ENCODE data around the gene PSME1.
A peak's percentile ranks its signal among the peaks of the same experiment; 100 is the strongest.

Gene PSME1

GRCh38 chr14:24135834-24136683, at the start of gene PSME1:
Gene PSME1 (plus strand): TSS chr14:24136194. CDS start chr14:24136263, 69 bp downstream.
- H3K9ac ChIP-seq (ENCODE audit: low read depth in 1 of 2, low read length in 2 of 2): peak within 1 kb of the TSS; percentile 86 to 94
- peak within 1 kb of the TSS; percentile 87 to 91 for H3K27ac ChIP-seq (ENCODE audit: low read depth in 2 of 2, low read length in 2 of 2)
- peak within 1 kb of the TSS; percentile 85 to 92 for H3K4me3 ChIP-seq (ENCODE audit: low read length in 2 of 2)
- H3K36me3 ChIP-seq (ENCODE audit: control insufficient read depth in 2 of 2, insufficient read depth in 2 of 2, low read length in 2 of 2): peaks cover 23 to 25% of the 10 kb centered on the region in 2 donors
- H3K27me3 ChIP-seq (ENCODE audit: control insufficient read depth in 2 of 2, insufficient read depth in 2 of 2, low read length in 2 of 2): no peaks in the 10 kb centered on the region
- peaks cover 19 to 24% of the 10 kb centered on the region in 2 donors for H3K4me1 ChIP-seq (ENCODE audit: control insufficient read depth in 2 of 2, insufficient read depth in 2 of 2, low read length in 2 of 2)
- no peaks in the 10 kb centered on the region for H3K9me3 ChIP-seq (ENCODE audit: control insufficient read depth in 2 of 2, low read length in 2 of 2)

- Histone ChIP-seq H3K4me3 (ENCODE audit: low read length in 2 of 2) (no peak overlapping the region), H3K27ac (ENCODE audit: low read depth in 2 of 2, low read length in 2 of 2) (no peak overlapping the region), H3K9me3 (ENCODE audit: control insufficient read depth in 2 of 2, low read length in 2 of 2) (no peaks in the 10 kb centered on the region), H3K4me1 (ENCODE audit: control insufficient read depth in 2 of 2, insufficient read depth in 2 of 2, low read length in 2 of 2) (peaks cover 0 to 4% of the 10 kb centered on the region in 2 donors), H3K9ac (ENCODE audit: low read depth in 1 of 2, low read length in 2 of 2) (no peak overlapping the region), H3K36me3 (ENCODE audit: control insufficient read depth in 2 of 2, insufficient read depth in 2 of 2, low read length in 2 of 2) (no peaks in the 10 kb centered on the region), H3K27me3 (ENCODE audit: control insufficient read depth in 2 of 2, insufficient read depth in 2 of 2, low read length in 2 of 2) (no peaks in the 10 kb centered on the region)
Observed at GRCh38 chr14:24087004-24087403, 49.0 kb upstream of the PSME1 start.

- Histone ChIP-seq H3K4me3 (ENCODE audit: low read length in 2 of 2) (no peak overlapping the region), H3K4me1 (ENCODE audit: control insufficient read depth in 2 of 2, insufficient read depth in 2 of 2, low read length in 2 of 2) (peaks cover 0 to 11% of the 10 kb centered on the region in 2 donors), H3K27ac (ENCODE audit: low read depth in 2 of 2, low read length in 2 of 2) (no peak overlapping the region), H3K27me3 (ENCODE audit: control insufficient read depth in 2 of 2, insufficient read depth in 2 of 2, low read length in 2 of 2) (no peaks in the 10 kb centered on the region), H3K9ac (ENCODE audit: low read depth in 1 of 2, low read length in 2 of 2) (no peak overlapping the region), H3K9me3 (ENCODE audit: control insufficient read depth in 2 of 2, low read length in 2 of 2) (no peaks in the 10 kb centered on the region), H3K36me3 (ENCODE audit: control insufficient read depth in 2 of 2, insufficient read depth in 2 of 2, low read length in 2 of 2) (no peaks in the 10 kb centered on the region)
Observed at GRCh38 chr14:24088095-24088494, 47.9 kb upstream of the PSME1 start.

- H3K4me1 ChIP-seq (ENCODE audit: control insufficient read depth in 2 of 2, insufficient read depth in 2 of 2, low read length in 2 of 2): peaks cover 4 to 19% of the 10 kb centered on the region in 2 donors
- peak overlapping the region in 1 of 2 donors; percentile 5 for H3K9ac ChIP-seq (ENCODE audit: low read depth in 1 of 2, low read length in 2 of 2)
- H3K9me3 ChIP-seq (ENCODE audit: control insufficient read depth in 2 of 2, low read length in 2 of 2): no peaks in the 10 kb centered on the region
- no peaks in the 10 kb centered on the region for H3K36me3 ChIP-seq (ENCODE audit: control insufficient read depth in 2 of 2, insufficient read depth in 2 of 2, low read length in 2 of 2)
- no peak overlapping the region for H3K4me3 ChIP-seq (ENCODE audit: low read length in 2 of 2)
- H3K27me3 ChIP-seq (ENCODE audit: control insufficient read depth in 2 of 2, insufficient read depth in 2 of 2, low read length in 2 of 2): no peaks in the 10 kb centered on the region
- no peak overlapping the region for H3K27ac ChIP-seq (ENCODE audit: low read depth in 2 of 2, low read length in 2 of 2)
Observed at GRCh38 chr14:24089890-24090289, 46.1 kb upstream of the PSME1 start.

- peaks cover 13 to 29% of the 10 kb centered on the region in 2 donors for H3K4me1 ChIP-seq (ENCODE audit: control insufficient read depth in 2 of 2, insufficient read depth in 2 of 2, low read length in 2 of 2)
- H3K36me3 ChIP-seq (ENCODE audit: control insufficient read depth in 2 of 2, insufficient read depth in 2 of 2, low read length in 2 of 2): peaks cover 0 to 4% of the 10 kb centered on the region in 2 donors
- no peak overlapping the region for H3K4me3 ChIP-seq (ENCODE audit: low read length in 2 of 2)
- H3K27me3 ChIP-seq (ENCODE audit: control insufficient read depth in 2 of 2, insufficient read depth in 2 of 2, low read length in 2 of 2): no peaks in the 10 kb centered on the region
- no peaks in the 10 kb centered on the region for H3K9me3 ChIP-seq (ENCODE audit: control insufficient read depth in 2 of 2, low read length in 2 of 2)
- no peak overlapping the region for H3K9ac ChIP-seq (ENCODE audit: low read depth in 1 of 2, low read length in 2 of 2)
- H3K27ac ChIP-seq (ENCODE audit: low read depth in 2 of 2, low read length in 2 of 2): peak overlapping the region; percentile 99
Observed at GRCh38 chr14:24092110-24092504, 43.9 kb upstream of the PSME1 start.

GRCh38 chr14:24092505-24093206, 43.3 kb upstream of the PSME1 start:
- no peaks in the 10 kb centered on the region for H3K27me3 ChIP-seq (ENCODE audit: control insufficient read depth in 2 of 2, insufficient read depth in 2 of 2, low read length in 2 of 2)
- H3K4me3 ChIP-seq (ENCODE audit: low read length in 2 of 2): no peak overlapping the region
- H3K9me3 ChIP-seq (ENCODE audit: control insufficient read depth in 2 of 2, low read length in 2 of 2): no peaks in the 10 kb centered on the region
- H3K27ac ChIP-seq (ENCODE audit: low read depth in 2 of 2, low read length in 2 of 2): peak overlapping the region; percentile 99
- H3K4me1 ChIP-seq (ENCODE audit: control insufficient read depth in 2 of 2, insufficient read depth in 2 of 2, low read length in 2 of 2): peaks cover 13 to 29% of the 10 kb centered on the region in 2 donors
- peaks cover 0 to 4% of the 10 kb centered on the region in 2 donors for H3K36me3 ChIP-seq (ENCODE audit: control insufficient read depth in 2 of 2, insufficient read depth in 2 of 2, low read length in 2 of 2)
- H3K9ac ChIP-seq (ENCODE audit: low read depth in 1 of 2, low read length in 2 of 2): no peak overlapping the region

GRCh38 chr14:24093207-24093900, 42.6 kb upstream of the PSME1 start:
- Histone ChIP-seq H3K9me3 (ENCODE audit: control insufficient read depth in 2 of 2, low read length in 2 of 2) (no peaks in the 10 kb centered on the region), H3K9ac (ENCODE audit: low read depth in 1 of 2, low read length in 2 of 2) (peak overlapping the region; percentile 47 to 93), H3K4me1 (ENCODE audit: control insufficient read depth in 2 of 2, insufficient read depth in 2 of 2, low read length in 2 of 2) (peaks cover 13 to 29% of the 10 kb centered on the region in 2 donors), H3K36me3 (ENCODE audit: control insufficient read depth in 2 of 2, insufficient read depth in 2 of 2, low read length in 2 of 2) (peaks cover 5 to 9% of the 10 kb centered on the region in 2 donors), H3K4me3 (ENCODE audit: low read length in 2 of 2) (peak overlapping the region; percentile 57 to 85), H3K27ac (ENCODE audit: low read depth in 2 of 2, low read length in 2 of 2) (peak overlapping the region; percentile 99), H3K27me3 (ENCODE audit: control insufficient read depth in 2 of 2, insufficient read depth in 2 of 2, low read length in 2 of 2) (no peaks in the 10 kb centered on the region)

GRCh38 chr14:24093901-24094840, 41.8 kb upstream of the PSME1 start, which contains the start of gene PCK2:
Gene PCK2 (plus strand): TSS chr14:24094311. CDS start chr14:24094406, 95 bp downstream.
- peak within 1 kb of the TSS; percentile 93 to 98 for H3K9ac ChIP-seq (ENCODE audit: low read depth in 1 of 2, low read length in 2 of 2)
- no peaks in the 10 kb centered on the region for H3K9me3 ChIP-seq (ENCODE audit: control insufficient read depth in 2 of 2, low read length in 2 of 2)
- H3K27me3 ChIP-seq (ENCODE audit: control insufficient read depth in 2 of 2, insufficient read depth in 2 of 2, low read length in 2 of 2): no peaks in the 10 kb centered on the region
- H3K36me3 ChIP-seq (ENCODE audit: control insufficient read depth in 2 of 2, insufficient read depth in 2 of 2, low read length in 2 of 2): peaks cover 13 to 15% of the 10 kb centered on the region in 2 donors
- H3K4me3 ChIP-seq (ENCODE audit: low read length in 2 of 2): peak within 1 kb of the TSS; percentile 85 to 92
- peak within 1 kb of the TSS; percentile 99 for H3K27ac ChIP-seq (ENCODE audit: low read depth in 2 of 2, low read length in 2 of 2)
- peaks cover 13 to 29% of the 10 kb centered on the region in 2 donors for H3K4me1 ChIP-seq (ENCODE audit: control insufficient read depth in 2 of 2, insufficient read depth in 2 of 2, low read length in 2 of 2)

- Histone ChIP-seq H3K4me1 (ENCODE audit: control insufficient read depth in 2 of 2, insufficient read depth in 2 of 2, low read length in 2 of 2) (peaks cover 13 to 29% of the 10 kb centered on the region in 2 donors), H3K36me3 (ENCODE audit: control insufficient read depth in 2 of 2, insufficient read depth in 2 of 2, low read length in 2 of 2) (peaks cover 19 to 22% of the 10 kb centered on the region in 2 donors), H3K9me3 (ENCODE audit: control insufficient read depth in 2 of 2, low read length in 2 of 2) (no peaks in the 10 kb centered on the region), H3K4me3 (ENCODE audit: low read length in 2 of 2) (peak overlapping the region; percentile 85 to 92), H3K27ac (ENCODE audit: low read depth in 2 of 2, low read length in 2 of 2) (peak overlapping the region; percentile 99), H3K9ac (ENCODE audit: low read depth in 1 of 2, low read length in 2 of 2) (peak overlapping the region; percentile 93 to 98), H3K27me3 (ENCODE audit: control insufficient read depth in 2 of 2, insufficient read depth in 2 of 2, low read length in 2 of 2) (no peaks in the 10 kb centered on the region)
Observed at GRCh38 chr14:24094841-24095270, 41.1 kb upstream of the PSME1 start.

All from mucosa of rectum (tissue), 2 donors.